ENCODE data around the gene SERINC1.

- no peak for TF ChIP-seq EZH2 (optimal IDR thresholded peaks at IDR 0.05; ENCODE audit: low read depth, low read length)
- TF ChIP-seq CTCF (IDR thresholded peaks at IDR 0.05; ENCODE audit: low read length) = no peak
- TF ChIP-seq EZH2phosphoT487 (IDR thresholded peaks at IDR 0.05; ENCODE audit: low read length) = no peak
Measured at GRCh38 chr6:122429323-122429722, 42.3 kb downstream of the SERINC1 start.
